Osteocyte (in vitro differentiated cells): Measurements from ENCODE around the gene FNTB. TPM values are rescaled to one million over a fixed set of nuclear protein-coding genes. Genes with fewer than 3 reads are reported as not detected.

Source experiments
- DNase-seq: peaks from one replicate; pipeline ENCODE4 v3.0.0; 2021; ENCODE audit warnings: mixed read lengths; ENCODE audit not compliant: unreplicated experiment; ENCODE audit errors: extremely low spot score
- H3K27ac Mint-ChIP-seq: one replicate; pipeline ENCODE4 v1.8.0; 2021; ENCODE audit warnings: mild to moderate bottlenecking, mixed read lengths; ENCODE audit not compliant: unreplicated experiment
- H3K27me3 Mint-ChIP-seq: one replicate; pipeline ENCODE4 v1.8.0; 2021; ENCODE audit warnings: mixed read lengths; ENCODE audit not compliant: unreplicated experiment
- H3K36me3 Mint-ChIP-seq: one replicate; pipeline ENCODE4 v1.8.0; 2021; ENCODE audit warnings: mixed read lengths; ENCODE audit not compliant: unreplicated experiment
- H3K4me1 Mint-ChIP-seq: one replicate; pipeline ENCODE4 v1.8.0; 2021; ENCODE audit warnings: mixed read lengths; ENCODE audit not compliant: unreplicated experiment
- H3K4me3 Mint-ChIP-seq: one replicate; pipeline ENCODE4 v1.8.0; 2021; ENCODE audit warnings: mild to moderate bottlenecking, moderate library complexity, mixed read lengths; ENCODE audit not compliant: unreplicated experiment
- H3K9me3 Mint-ChIP-seq: one replicate; pipeline ENCODE4 v1.8.0; 2021; ENCODE audit warnings: mixed read lengths; ENCODE audit not compliant: unreplicated experiment
- total RNA-seq: library from RNA; stranded (reverse); gene quantifications from 2 replicates; pipeline ENCODE4 v1.2.1, GENCODE V29; 2021
- TF ChIP-seq, protein P1 (sequence below): fragments of 200-600 bp; sonication (generic); IDR thresholded peaks from 2 replicates; pipeline ENCODE4 v1.5.0; 2021; ENCODE audit warnings: antibody characterized with exemption, mild to moderate bottlenecking, moderate library complexity

Gene FNTB
- total RNA-seq, 1 donor from 2014 or later: 23.2 TPM

DNA sequence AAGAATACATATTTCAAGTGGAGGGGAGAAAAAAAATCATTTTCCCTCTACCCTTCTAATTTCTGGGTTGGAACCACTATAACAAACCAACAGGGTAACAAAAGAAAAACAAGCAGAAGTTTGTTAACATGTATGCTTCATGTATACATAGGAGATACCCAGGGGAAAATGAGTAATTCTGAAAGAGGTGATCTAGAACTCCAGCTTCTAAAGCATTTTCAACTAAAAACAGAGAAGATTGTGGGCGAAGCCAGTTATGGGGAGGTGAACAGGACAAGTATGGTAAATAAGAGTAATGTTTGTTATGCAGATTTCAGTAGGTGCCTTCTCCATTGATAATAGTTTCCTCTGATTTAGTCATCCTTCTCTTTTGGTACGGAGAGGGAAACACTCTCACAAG lies 16.7 kb downstream of the FNTB start:
- Mint-ChIP-seq H3K27ac (peak overlapping the region; percentile 25), H3K4me1 (peaks cover 43% of the 10 kb centered on the region), H3K4me3 (no peak overlapping the region), H3K36me3 (peaks cover 8% of the 10 kb centered on the region), H3K27me3 (no peaks in the 10 kb centered on the region), H3K9me3 (no peaks in the 10 kb centered on the region)
- no peak for DNase-seq
- TF ChIP-seq, protein P1, sequence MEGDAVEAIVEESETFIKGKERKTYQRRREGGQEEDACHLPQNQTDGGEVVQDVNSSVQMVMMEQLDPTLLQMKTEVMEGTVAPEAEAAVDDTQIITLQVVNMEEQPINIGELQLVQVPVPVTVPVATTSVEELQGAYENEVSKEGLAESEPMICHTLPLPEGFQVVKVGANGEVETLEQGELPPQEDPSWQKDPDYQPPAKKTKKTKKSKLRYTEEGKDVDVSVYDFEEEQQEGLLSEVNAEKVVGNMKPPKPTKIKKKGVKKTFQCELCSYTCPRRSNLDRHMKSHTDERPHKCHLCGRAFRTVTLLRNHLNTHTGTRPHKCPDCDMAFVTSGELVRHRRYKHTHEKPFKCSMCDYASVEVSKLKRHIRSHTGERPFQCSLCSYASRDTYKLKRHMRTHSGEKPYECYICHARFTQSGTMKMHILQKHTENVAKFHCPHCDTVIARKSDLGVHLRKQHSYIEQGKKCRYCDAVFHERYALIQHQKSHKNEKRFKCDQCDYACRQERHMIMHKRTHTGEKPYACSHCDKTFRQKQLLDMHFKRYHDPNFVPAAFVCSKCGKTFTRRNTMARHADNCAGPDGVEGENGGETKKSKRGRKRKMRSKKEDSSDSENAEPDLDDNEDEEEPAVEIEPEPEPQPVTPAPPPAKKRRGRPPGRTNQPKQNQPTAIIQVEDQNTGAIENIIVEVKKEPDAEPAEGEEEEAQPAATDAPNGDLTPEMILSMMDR: no peak

DNA sequence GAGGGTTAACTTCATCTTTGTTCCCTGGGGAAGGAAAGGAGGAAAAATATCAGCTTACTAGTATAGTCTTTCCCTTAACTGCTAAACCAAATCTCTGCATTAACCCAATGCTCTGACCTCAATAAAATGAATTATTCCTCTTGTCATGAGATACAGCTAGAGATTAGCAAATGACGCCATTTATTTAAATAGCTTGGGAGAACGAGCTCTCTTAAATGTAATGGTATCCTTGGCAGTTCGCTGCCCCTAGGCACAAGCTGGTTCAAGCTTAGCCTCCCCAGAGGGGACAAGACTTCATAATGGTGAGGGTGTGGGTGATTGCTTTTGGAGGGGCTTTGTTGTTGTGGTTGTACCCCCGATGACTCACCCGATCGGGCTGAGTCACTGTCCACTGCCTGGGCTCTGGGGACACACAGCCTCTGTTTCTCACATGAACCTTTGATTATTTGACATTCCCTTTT lies 19.6 kb downstream of the FNTB start:
- no peaks in the 10 kb centered on the region for H3K27me3 Mint-ChIP-seq
- H3K9me3 Mint-ChIP-seq: no peaks in the 10 kb centered on the region
- H3K36me3 Mint-ChIP-seq: peaks cover 18% of the 10 kb centered on the region
- TF ChIP-seq, protein P1: no peak
- H3K4me3 Mint-ChIP-seq: no peak overlapping the region
- DNase-seq: no peak
- H3K27ac Mint-ChIP-seq: peak overlapping the region; percentile 70
- H3K4me1 Mint-ChIP-seq: peaks cover 26% of the 10 kb centered on the region

- H3K27me3 Mint-ChIP-seq: no peaks in the 10 kb centered on the region
- no peak overlapping the region for H3K4me3 Mint-ChIP-seq
- H3K36me3 Mint-ChIP-seq: peaks cover 18% of the 10 kb centered on the region
- TF ChIP-seq, protein P1: no peak
- H3K27ac Mint-ChIP-seq: no peak overlapping the region
- DNase-seq: no peak
- no peaks in the 10 kb centered on the region for H3K9me3 Mint-ChIP-seq
- peaks cover 23% of the 10 kb centered on the region for H3K4me1 Mint-ChIP-seq
Observed at GRCh38 chr14:65007202-65007601, 20.5 kb downstream of the FNTB start.

GRCh38 chr14:65010211-65010931 lies 23.7 kb downstream of the FNTB start:
- Mint-ChIP-seq H3K4me1 (peaks cover 12% of the 10 kb centered on the region), H3K27me3 (no peaks in the 10 kb centered on the region), H3K27ac (no peak overlapping the region), H3K9me3 (no peaks in the 10 kb centered on the region), H3K4me3 (no peak overlapping the region), H3K36me3 (peaks cover 19% of the 10 kb centered on the region)
- DNase-seq: no peak
- TF ChIP-seq, protein P1: no peak

DNA sequence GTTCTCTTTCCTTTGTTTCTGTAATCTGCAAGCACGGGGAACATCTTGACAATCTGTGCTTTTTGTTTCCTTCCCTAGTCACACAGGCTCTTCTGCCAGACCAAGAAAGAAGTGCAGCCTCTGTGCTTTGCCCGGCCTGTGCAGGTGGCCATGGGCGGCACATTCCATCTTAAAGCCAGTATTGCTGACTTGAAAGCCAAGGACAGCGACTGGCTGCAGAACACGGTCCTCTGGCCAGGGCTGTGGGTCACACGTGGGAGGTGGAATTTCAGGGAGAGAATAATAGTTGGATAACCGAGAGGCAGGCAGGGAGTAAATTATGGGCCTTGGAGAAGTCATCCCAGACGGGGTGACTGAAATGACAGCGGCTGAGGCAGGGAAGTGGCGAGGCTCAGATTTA lies 24.8 kb downstream of the FNTB start:
- Mint-ChIP-seq H3K27ac (no peak overlapping the region), H3K36me3 (peaks cover 20% of the 10 kb centered on the region), H3K4me1 (peaks cover 4% of the 10 kb centered on the region), H3K4me3 (no peak overlapping the region), H3K27me3 (no peaks in the 10 kb centered on the region), H3K9me3 (no peaks in the 10 kb centered on the region)
- TF ChIP-seq, protein P1: no peak
- DNase-seq: no peak
